ENCODE results near the gene FAM151A.

Gene FAM151A

DNA sequence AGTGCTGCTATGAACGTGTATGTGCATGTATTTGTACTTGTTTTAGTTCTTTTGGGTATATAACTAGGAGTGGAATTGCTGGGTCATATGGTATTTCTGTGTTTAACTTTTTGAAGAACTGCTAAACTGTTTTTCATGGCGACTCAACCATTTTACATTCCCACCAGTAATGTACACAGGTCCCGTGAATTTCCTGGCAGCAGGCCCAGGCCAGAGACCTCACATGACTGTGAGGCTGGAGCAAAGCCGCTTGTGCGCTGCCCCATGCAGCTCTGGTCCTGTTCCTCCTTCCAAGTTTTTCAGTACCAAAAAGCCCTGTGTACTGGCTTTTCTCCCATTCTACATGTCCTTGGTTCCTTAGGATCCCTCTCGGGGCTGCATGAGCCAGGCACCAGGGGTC is 45.7 kb downstream of the FAM151A start:
- no peak for TF ChIP-seq CTCF (IDR thresholded peaks at IDR 0.05; ENCODE audit: insufficient read depth, low read depth, low read length, missing control alignments)
- no peak overlapping the region for H3K4me3 ChIP-seq (ENCODE audit: low read depth, low read length)
- no peak for DNase-seq (ENCODE audit: low read depth)

GRCh38 chr1:54575605-54576290 is 47.6 kb downstream of the FAM151A start:
- H3K4me3 ChIP-seq (ENCODE audit: low read depth, low read length), result no peak overlapping the region
- TF ChIP-seq CTCF (IDR thresholded peaks at IDR 0.05; ENCODE audit: insufficient read depth, low read depth, low read length, missing control alignments), result no peak
- no peak for DNase-seq (ENCODE audit: low read depth)

DNA sequence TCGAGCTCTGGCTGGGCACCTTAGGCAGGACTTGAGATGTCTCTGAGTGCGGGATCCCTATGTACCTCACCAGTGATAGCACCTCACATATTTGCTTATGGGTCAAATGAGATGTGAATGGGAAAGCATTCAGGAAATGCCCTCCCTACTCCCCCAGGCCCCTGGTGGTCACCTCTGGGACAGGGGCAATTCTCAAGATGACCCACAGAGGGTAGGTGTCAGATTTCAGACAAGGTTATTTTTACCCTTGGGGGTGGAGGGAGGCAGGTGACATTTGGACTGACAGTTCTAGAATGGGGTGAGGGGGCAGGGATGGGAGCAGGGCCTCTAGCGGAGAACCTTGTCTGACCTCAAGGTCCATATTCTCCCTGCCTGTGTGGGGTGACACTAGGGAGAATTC is 48.2 kb downstream of the FAM151A start:
- no peak for TF ChIP-seq CTCF (IDR thresholded peaks at IDR 0.05; ENCODE audit: insufficient read depth, low read depth, low read length, missing control alignments)
- H3K4me3 ChIP-seq (ENCODE audit: low read depth, low read length), result no peak overlapping the region
- no peak for DNase-seq (ENCODE audit: low read depth)

DNA sequence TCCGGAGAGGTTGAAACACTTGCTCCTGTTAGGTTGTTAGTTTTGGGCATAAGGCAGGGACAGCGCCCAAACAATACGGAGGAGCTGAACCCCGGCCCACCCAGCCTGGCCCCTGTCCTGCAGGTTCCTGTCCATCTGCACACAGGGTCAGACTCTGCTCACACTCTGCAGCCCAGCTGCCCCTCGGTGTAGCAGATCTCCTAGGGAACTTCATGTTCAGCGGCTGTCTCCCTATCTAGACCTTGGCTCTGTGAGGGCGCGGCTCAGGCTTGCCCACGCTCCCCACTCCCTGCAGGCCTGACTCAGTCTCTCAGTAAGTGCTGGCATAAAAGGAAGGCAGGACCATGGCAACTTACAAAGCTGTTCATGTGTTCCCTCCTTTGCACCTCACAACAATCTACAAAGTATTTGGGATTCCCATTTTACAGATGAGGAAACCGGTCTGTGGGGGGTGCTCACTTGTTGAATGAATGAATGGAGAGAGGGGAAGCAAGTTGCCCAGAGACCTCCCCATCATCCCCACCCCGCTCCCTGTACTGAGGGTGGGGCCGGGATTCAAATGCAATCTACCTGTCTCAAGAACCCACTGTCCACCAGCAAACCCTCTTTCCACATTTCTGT is 49.1 kb downstream of the FAM151A start:
- DNase-seq (ENCODE audit: low read depth), result no peak
- no peak overlapping the region for H3K4me3 ChIP-seq (ENCODE audit: low read depth, low read length)
- no peak for TF ChIP-seq CTCF (IDR thresholded peaks at IDR 0.05; ENCODE audit: insufficient read depth, low read depth, low read length, missing control alignments)

GRCh38 chr1:54572542-54572850 is 50.8 kb downstream of the FAM151A start:
- no peak for TF ChIP-seq CTCF (IDR thresholded peaks at IDR 0.05; ENCODE audit: insufficient read depth, low read depth, low read length, missing control alignments)
- no peak overlapping the region for H3K4me3 ChIP-seq (ENCODE audit: low read depth, low read length)
- DNase-seq (ENCODE audit: low read depth), result no peak

DNA sequence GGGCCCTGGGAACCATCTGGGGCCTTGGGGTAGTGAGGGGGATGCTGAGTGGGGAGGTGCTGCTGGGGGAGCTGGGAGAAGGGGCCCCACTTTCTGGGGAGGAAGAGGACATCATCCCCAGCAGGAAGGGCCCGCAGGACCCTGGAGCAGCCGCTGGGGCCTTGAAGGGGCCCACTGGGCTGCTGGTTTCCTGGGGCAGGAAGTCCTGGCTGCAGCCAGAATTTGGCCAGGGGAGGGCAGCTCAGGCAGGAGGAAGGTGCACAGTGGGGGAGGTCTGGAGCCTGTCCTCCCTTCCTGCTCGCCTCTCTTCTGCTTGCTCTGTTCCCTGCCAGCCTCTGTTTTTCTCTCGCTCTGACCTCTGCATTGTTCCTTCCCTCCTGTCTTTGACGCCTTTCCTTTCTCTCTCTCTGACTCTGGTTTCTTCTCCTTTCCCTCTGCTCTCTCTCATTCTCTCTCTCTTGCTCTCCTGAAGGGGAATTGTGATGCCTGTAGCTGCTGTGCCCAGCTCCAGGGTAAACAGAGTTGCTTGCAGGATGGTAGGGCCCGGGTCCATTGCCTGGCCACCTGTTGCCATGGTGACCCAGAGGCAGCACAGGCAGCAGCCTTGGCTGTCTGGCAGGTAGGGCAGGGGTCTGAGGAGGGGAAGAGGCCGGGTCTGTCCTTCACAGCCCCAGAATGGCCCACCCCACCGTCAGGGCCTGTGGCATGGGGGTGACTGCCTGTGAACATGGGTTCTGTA is 51.4 kb downstream of the FAM151A start:
- DNase-seq (ENCODE audit: low read depth), result no peak
- no peak for TF ChIP-seq CTCF (IDR thresholded peaks at IDR 0.05; ENCODE audit: insufficient read depth, low read depth, low read length, missing control alignments)

More for the DNA sequence above, 51.4 kb downstream of the FAM151A start:
- no peak overlapping the region for H3K4me3 ChIP-seq (ENCODE audit: low read depth, low read length)

All from GM12865 (cell line).